ENCODE data around the gene SLC6A7. TPM values are rescaled to one million over a fixed set of nuclear protein-coding genes. Genes with fewer than 3 reads are reported as not detected.

SLC6A7 gene
- total RNA-seq, 2 donors from 2014 or later, result not detected

- Histone ChIP-seq H3K9me3 (no peaks in the 10 kb centered on the region), H3K4me1 (peaks cover 0 to 43% of the 10 kb centered on the region in 2 donors), H3K36me3 (no peaks in the 10 kb centered on the region), H3K27me3 (no peaks in the 10 kb centered on the region), H3K4me3 (peak overlapping the region; percentile 49 to 59), H3K27ac (peak overlapping the region; percentile 87 to 88)
- no peak for DNase-seq (ENCODE audit: low spot score)
- TF ChIP-seq, protein P1, sequence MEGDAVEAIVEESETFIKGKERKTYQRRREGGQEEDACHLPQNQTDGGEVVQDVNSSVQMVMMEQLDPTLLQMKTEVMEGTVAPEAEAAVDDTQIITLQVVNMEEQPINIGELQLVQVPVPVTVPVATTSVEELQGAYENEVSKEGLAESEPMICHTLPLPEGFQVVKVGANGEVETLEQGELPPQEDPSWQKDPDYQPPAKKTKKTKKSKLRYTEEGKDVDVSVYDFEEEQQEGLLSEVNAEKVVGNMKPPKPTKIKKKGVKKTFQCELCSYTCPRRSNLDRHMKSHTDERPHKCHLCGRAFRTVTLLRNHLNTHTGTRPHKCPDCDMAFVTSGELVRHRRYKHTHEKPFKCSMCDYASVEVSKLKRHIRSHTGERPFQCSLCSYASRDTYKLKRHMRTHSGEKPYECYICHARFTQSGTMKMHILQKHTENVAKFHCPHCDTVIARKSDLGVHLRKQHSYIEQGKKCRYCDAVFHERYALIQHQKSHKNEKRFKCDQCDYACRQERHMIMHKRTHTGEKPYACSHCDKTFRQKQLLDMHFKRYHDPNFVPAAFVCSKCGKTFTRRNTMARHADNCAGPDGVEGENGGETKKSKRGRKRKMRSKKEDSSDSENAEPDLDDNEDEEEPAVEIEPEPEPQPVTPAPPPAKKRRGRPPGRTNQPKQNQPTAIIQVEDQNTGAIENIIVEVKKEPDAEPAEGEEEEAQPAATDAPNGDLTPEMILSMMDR (IDR thresholded peaks at IDR 0.05), result no peak
Observed at GRCh38 chr5:150153957-150154617, 35.8 kb upstream of the SLC6A7 start.

- H3K4me1 ChIP-seq, result peaks cover 0 to 41% of the 10 kb centered on the region in 2 donors
Observed at GRCh38 chr5:150154618-150155128, 35.2 kb upstream of the SLC6A7 start.

GRCh38 chr5:150155258-150156026, 34.4 kb upstream of the SLC6A7 start, which contains the start of gene PDGFRB:
Gene PDGFRB (minus strand): TSS chr5:150155845. CDS start chr5:150137047, 18,798 bp downstream.
- Histone ChIP-seq H3K36me3 (no peaks in the 10 kb centered on the region), H3K27ac (peak within 1 kb of the TSS; percentile 87 to 88), H3K4me1 (peaks cover 0 to 47% of the 10 kb centered on the region in 2 donors), H3K9me3 (no peaks in the 10 kb centered on the region), H3K27me3 (no peaks in the 10 kb centered on the region), H3K4me3 (peak within 1 kb of the TSS; percentile 49 to 59)
- DNase-seq (ENCODE audit: low spot score), result peak; percentile 92
- TF ChIP-seq, protein P1 (IDR thresholded peaks at IDR 0.05), result no peak

More at GRCh38 chr5:150154618-150155128, 35.2 kb upstream of the SLC6A7 start:
- TF ChIP-seq, protein P1 (IDR thresholded peaks at IDR 0.05), result no peak
- Histone ChIP-seq H3K9me3 (no peaks in the 10 kb centered on the region), H3K27ac (peak overlapping the region; percentile 87 to 88), H3K27me3 (no peaks in the 10 kb centered on the region), H3K36me3 (no peaks in the 10 kb centered on the region), H3K4me3 (peak overlapping the region; percentile 49 to 59)
- DNase-seq (ENCODE audit: low spot score), result no peak

DNA sequence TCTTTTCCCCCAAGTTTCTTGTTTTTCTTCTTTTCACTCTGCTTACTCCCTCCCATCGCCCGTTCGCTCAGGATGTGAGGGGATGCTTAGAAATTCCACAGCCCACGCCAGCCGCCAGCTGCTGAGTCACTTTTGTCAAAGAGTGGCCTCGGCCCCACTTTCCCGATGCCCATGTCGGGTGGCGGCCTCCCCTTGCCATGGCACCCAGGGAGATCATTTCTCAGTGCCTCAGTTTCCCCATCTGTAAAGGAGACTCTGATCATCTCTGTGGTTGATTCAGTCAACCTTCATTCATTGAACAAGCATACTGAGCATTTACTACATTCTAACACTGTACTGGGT, 33.9 kb upstream of the SLC6A7 start:
- TF ChIP-seq, protein P1 (IDR thresholded peaks at IDR 0.05), result no peak
- H3K9me3 ChIP-seq, result no peaks in the 10 kb centered on the region

DNA sequence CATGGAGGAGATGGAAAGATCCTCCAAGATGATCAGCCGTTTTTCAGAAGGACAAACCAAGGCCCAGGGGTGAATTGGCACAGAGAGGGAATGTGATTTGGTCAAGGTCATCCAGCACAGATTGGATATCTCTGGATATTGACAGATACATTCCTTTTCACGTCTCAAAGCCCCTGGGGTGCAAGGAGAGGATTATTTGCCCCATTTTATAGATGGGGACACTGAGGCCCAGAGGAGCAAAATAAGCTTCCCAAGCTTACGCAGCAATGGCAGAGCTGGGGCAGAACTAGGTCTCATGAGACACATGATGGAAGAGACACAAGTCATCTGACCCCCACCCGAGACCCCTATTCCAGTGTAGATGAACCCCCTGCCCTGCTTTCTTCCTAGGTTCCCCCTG, 33.3 kb upstream of the SLC6A7 start:
- TF ChIP-seq, protein P1 (IDR thresholded peaks at IDR 0.05), result no peak
- DNase-seq (ENCODE audit: low spot score), result no peak
- Histone ChIP-seq H3K27ac (peak overlapping the region; percentile 87 to 88), H3K4me3 (peak overlapping the region in 1 of 2 donors; percentile 59), H3K36me3 (no peaks in the 10 kb centered on the region), H3K9me3 (no peaks in the 10 kb centered on the region), H3K4me1 (peaks cover 0 to 41% of the 10 kb centered on the region in 2 donors), H3K27me3 (no peaks in the 10 kb centered on the region)

More for the DNA sequence above, 33.9 kb upstream of the SLC6A7 start:
- peak overlapping the region; percentile 87 to 88 for H3K27ac ChIP-seq
- no peak for DNase-seq (ENCODE audit: low spot score)
- no peaks in the 10 kb centered on the region for H3K27me3 ChIP-seq
- H3K4me1 ChIP-seq, result peaks cover 0 to 43% of the 10 kb centered on the region in 2 donors
- H3K36me3 ChIP-seq, result no peaks in the 10 kb centered on the region
- H3K4me3 ChIP-seq, result peak overlapping the region; percentile 49 to 59

All from right atrium auricular region (tissue), 2 donors.